H9 (cell line): ENCODE results near the gene RAD9B. TPM values are rescaled to one million over a fixed set of nuclear protein-coding genes. Genes with fewer than 3 reads are reported as not detected.

Experiments
- DNase-seq: peaks from one replicate; pipeline ENCODE4 v3.0.0-alpha.2; 2017
- H2AFZ ChIP-seq: one replicate; pipeline ENCODE4 v1.6.1; 2013; ENCODE audit warnings: mild to moderate bottlenecking, low read length, control low read depth, moderate library complexity
- H2AK5ac ChIP-seq: 2 replicates; pipeline ENCODE4 v1.6.1; 2013; ENCODE audit warnings: low read length, control low read depth, mixed read lengths; ENCODE audit not compliant: insufficient read length
- H2BK120ac ChIP-seq: one replicate; pipeline ENCODE4 v1.6.1; 2013; ENCODE audit warnings: low read depth, mild to moderate bottlenecking, low read length, control low read depth, inconsistent platforms; ENCODE audit not compliant: poor library complexity, severe bottlenecking
- H2BK12ac ChIP-seq: 2 replicates; pipeline ENCODE4 v1.6.1; 2013; ENCODE audit warnings: low read length, control low read depth, mixed read lengths, low read depth; ENCODE audit not compliant: insufficient read length
- H2BK15ac ChIP-seq: 2 replicates; pipeline ENCODE4 v1.6.1; 2013; ENCODE audit warnings: low read depth, low read length, control low read depth
- H2BK20ac ChIP-seq: one replicate; pipeline ENCODE4 v1.6.1; 2013; ENCODE audit warnings: low read depth, mild to moderate bottlenecking, low read length, control low read depth, inconsistent platforms; ENCODE audit not compliant: poor library complexity, severe bottlenecking
- H2BK5ac ChIP-seq: 2 replicates; pipeline ENCODE4 v1.6.1; 2013; ENCODE audit warnings: low read length, control low read depth, mixed read lengths; ENCODE audit not compliant: insufficient read length
- H3K14ac ChIP-seq: 2 replicates; pipeline ENCODE4 v1.6.1; 2013; ENCODE audit warnings: low read length, control low read depth; ENCODE audit not compliant: insufficient read depth
- H3K18ac ChIP-seq: 2 replicates; pipeline ENCODE4 v1.6.1; 2013; ENCODE audit warnings: low read depth, mild to moderate bottlenecking, mixed read lengths, low read length, control low read depth; ENCODE audit not compliant: insufficient read length
- H3K23ac ChIP-seq: 2 replicates; pipeline ENCODE4 v1.6.1; 2013; ENCODE audit warnings: low read length, control low read depth, mixed read lengths, low read depth; ENCODE audit not compliant: insufficient read length
- H3K23me2 ChIP-seq: 2 replicates; pipeline ENCODE4 v1.6.1; 2013; ENCODE audit warnings: low read depth, mild to moderate bottlenecking, mixed read lengths, low read length, control low read depth; ENCODE audit not compliant: insufficient read length, poor library complexity, severe bottlenecking
- H3K27ac ChIP-seq: 2 replicates; pipeline ENCODE4 v1.5.1; 2013; ENCODE audit warnings: low read length, control low read depth, mixed read lengths, low read depth; ENCODE audit not compliant: insufficient read length
- H3K27me3 ChIP-seq: 2 replicates; pipeline ENCODE4 v1.6.1; 2013; ENCODE audit warnings: low read length, control low read depth, inconsistent platforms; ENCODE audit not compliant: insufficient read depth
- H3K4ac ChIP-seq: 2 replicates; pipeline ENCODE4 v1.6.1; 2013; ENCODE audit warnings: low read depth, mild to moderate bottlenecking, control low read depth, inconsistent platforms, low read length, moderate library complexity
- H3K4me1 ChIP-seq: 2 replicates; pipeline ENCODE4 v1.6.1; 2013; ENCODE audit warnings: low read length, control low read depth, inconsistent platforms; ENCODE audit not compliant: insufficient read depth
- H3K4me2 ChIP-seq: 2 replicates; pipeline ENCODE4 v1.6.1; 2013; ENCODE audit warnings: low read length, control low read depth, mixed read lengths; ENCODE audit not compliant: insufficient read length, insufficient read depth
- H3K56ac ChIP-seq: 2 replicates; pipeline ENCODE4 v1.6.1; 2013; ENCODE audit warnings: low read depth, mild to moderate bottlenecking, mixed read lengths, low read length, control low read depth; ENCODE audit not compliant: insufficient read length
- H3K79me1 ChIP-seq: 2 replicates; pipeline ENCODE4 v1.6.1; 2013; ENCODE audit warnings: low read depth, mild to moderate bottlenecking, moderate library complexity, low read length, control low read depth, inconsistent platforms; ENCODE audit not compliant: insufficient read depth, poor library complexity, severe bottlenecking
- H3K79me2 ChIP-seq: 2 replicates; pipeline ENCODE4 v1.6.1; 2013; ENCODE audit warnings: low read length, control low read depth, inconsistent platforms; ENCODE audit not compliant: insufficient read depth
- H3K9ac ChIP-seq: 2 replicates; pipeline ENCODE4 v1.6.1; 2013; ENCODE audit warnings: low read length, control low read depth, mixed read lengths; ENCODE audit not compliant: insufficient read length; ENCODE audit errors: extremely low read depth
- H3K9me3 ChIP-seq: one replicate; pipeline ENCODE4 v1.6.1; 2013; ENCODE audit warnings: low read depth, low read length, inconsistent platforms; ENCODE audit not compliant: control insufficient read depth
- H3T11ph ChIP-seq: one replicate; pipeline ENCODE4 v1.6.1; 2013; ENCODE audit warnings: mild to moderate bottlenecking, low read length, control low read depth, inconsistent platforms
- H4K20me1 ChIP-seq: one replicate; pipeline ENCODE4 v1.6.1; 2013; ENCODE audit not compliant: control insufficient read depth, insufficient read length, insufficient read depth
- H4K5ac ChIP-seq: 2 replicates; pipeline ENCODE4 v1.6.1; 2013; ENCODE audit warnings: low read depth, mild to moderate bottlenecking, mixed read lengths, low read length, control low read depth; ENCODE audit not compliant: insufficient read length
- H4K8ac ChIP-seq: replicated peaks from 2 replicates; pipeline ENCODE4 v1.6.1; 2013; ENCODE audit warnings: low read length, control low read depth, mixed read lengths, low read depth; ENCODE audit not compliant: insufficient read length
- H4K91ac ChIP-seq: 2 replicates; pipeline ENCODE4 v1.6.1; 2013; ENCODE audit warnings: low read depth, mild to moderate bottlenecking, moderate library complexity, mixed read lengths, low read length, control low read depth; ENCODE audit not compliant: insufficient read length
- H3K27ac Mint-ChIP-seq, 3 experiments: 2 replicates in 2 of 3; 3 replicates in 1 of 3; pipeline ENCODE4 v1.8.0; 2020 to 2021; ENCODE audit warnings: mixed read lengths in 3 of 3, mild to moderate bottlenecking in 1 of 3, moderate library complexity in 1 of 3
- H3K27me3 Mint-ChIP-seq: 2 replicates; pipeline ENCODE4 v1.8.0; 2021; ENCODE audit warnings: low read depth, mild to moderate bottlenecking, moderate library complexity, mixed read lengths
- H3K36me3 Mint-ChIP-seq, 3 experiments: 2 replicates in 2 of 3; 3 replicates in 1 of 3; pipeline ENCODE4 v1.8.0; 2020 to 2021; ENCODE audit warnings: low read depth in 3 of 3, mixed read lengths in 3 of 3; ENCODE audit not compliant: insufficient read depth in 1 of 3
- H3K4me1 Mint-ChIP-seq, 2 experiments: 2 replicates each; pipeline ENCODE4 v1.8.0; 2020; ENCODE audit warnings: mixed read lengths in 2 of 2
- H3K4me3 Mint-ChIP-seq, 2 experiments: 2 replicates in 1 of 2; 3 replicates in 1 of 2; pipeline ENCODE4 v1.8.0; 2020 to 2021; ENCODE audit warnings: mild to moderate bottlenecking in 2 of 2, mixed read lengths in 2 of 2, moderate library complexity in 1 of 2
- H3K9me3 Mint-ChIP-seq, 2 experiments: 2 replicates in 1 of 2; 3 replicates in 1 of 2; pipeline ENCODE4 v1.8.0; 2020; ENCODE audit warnings: mild to moderate bottlenecking in 2 of 2, mixed read lengths in 2 of 2, moderate library complexity in 1 of 2
- CTCF ChIP-seq: fragments of 200-600 bp; sonication (generic); conservative IDR thresholded peaks from 3 replicates; pipeline ENCODE4 v1.8.0; 2021; ENCODE audit warnings: antibody characterized with exemption, mild to moderate bottlenecking
- WGBS: extraction: QIAGEN DNeasy Blood & Tissue Kit; methylation state at CpG from one replicate; pipeline ENCODE4 v1.1.7; 2013; ENCODE audit warnings: missing lambda C conversion rate, low lambda C conversion rate, mixed read lengths; ENCODE audit not compliant: insufficient read length; ENCODE audit errors: extremely low coverage; 5-methylcytosine and 5-hydroxymethylcytosine counted together
- total RNA-seq: library from RNA; stranded (reverse); gene quantifications from 2 replicates; pipeline ENCODE4 v1.2.1, GENCODE V29; 2021

Gene RAD9B
- total RNA-seq, 1 experiment from 2014 or later: not detected

DNA sequence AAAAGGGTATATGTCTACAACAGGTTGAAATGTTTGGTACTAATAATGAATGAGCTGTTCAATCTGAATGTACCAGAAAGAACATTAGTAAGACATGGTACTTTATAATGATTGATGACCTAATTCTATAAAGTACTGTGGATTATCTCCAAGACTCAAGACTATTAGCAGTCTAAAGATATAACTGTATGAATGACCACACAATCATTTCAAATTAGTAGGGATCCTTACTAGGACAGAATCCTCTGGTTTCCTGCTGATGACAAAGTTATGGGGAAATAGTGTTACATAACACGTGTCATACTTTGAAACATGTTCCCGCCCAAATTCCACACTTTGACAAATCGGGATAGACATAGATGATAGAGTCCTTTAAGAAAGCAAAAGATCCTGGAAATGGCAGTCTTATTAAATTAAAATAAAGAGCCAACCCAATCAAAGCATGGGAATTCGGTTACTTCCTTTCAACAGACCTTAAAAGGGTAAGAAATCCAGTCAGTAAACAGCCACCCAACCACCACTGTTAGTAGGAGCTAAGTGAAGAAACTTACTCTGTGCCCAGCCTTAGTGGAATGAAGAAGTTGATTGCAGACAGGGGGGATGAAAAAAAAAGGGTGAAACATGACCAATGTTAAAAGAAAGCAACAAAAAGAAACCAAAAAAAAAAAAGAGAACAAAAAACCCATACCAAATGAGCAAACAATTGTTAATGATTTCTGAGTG, 3.0 kb upstream of the RAD9B start:
- Histone ChIP-seq H3K56ac (no peak overlapping the region), H4K20me1 (no peaks in the 10 kb centered on the region), H3K23me2 (no peaks in the 10 kb centered on the region), H3K4me2 (no peak overlapping the region), H3K9me3 (no peaks in the 10 kb centered on the region), H3K27me3 (peaks cover 5% of the 10 kb centered on the region; the same call in 1 of the 2 replicates), H3K27ac (no peak overlapping the region), H2BK15ac (no peak overlapping the region), H3K14ac (no peak overlapping the region), H3K4ac (no peak overlapping the region), H3K18ac (no peak overlapping the region), H2BK120ac (no peak overlapping the region), H2AK5ac (no peak overlapping the region), H3K4me1 (no peaks in the 10 kb centered on the region), H2AFZ (no peak overlapping the region), H2BK20ac (no peak overlapping the region), H3K79me1 (no peaks in the 10 kb centered on the region), H4K91ac (no peak overlapping the region), H3T11ph (no peak overlapping the region), H2BK12ac (no peak overlapping the region), H3K9ac (no peak overlapping the region), H4K8ac (no peak overlapping the region), H3K23ac (no peak overlapping the region), H3K79me2 (no peaks in the 10 kb centered on the region), H2BK5ac (no peak overlapping the region), H4K5ac (no peak overlapping the region)
- Mint-ChIP-seq H3K36me3 (peaks cover 14 to 34% (median 23%) of the 10 kb centered on the region in 3 experiments), H3K27ac (peak overlapping the region; percentile 50 to 76 (median 73); a peak in 4 of 7 replicates), H3K27me3 (peaks cover 17% of the 10 kb centered on the region), H3K4me1 (peaks cover 4 to 5% of the 10 kb centered on the region in 2 experiments; a peak in 3 of 4 replicates), H3K4me3 (peak overlapping the region in 1 of 2 experiments; percentile 21; a peak in 2 of 5 replicates), H3K9me3 (peaks cover 10 to 11% of the 10 kb centered on the region in 2 experiments)
- no peak for DNase-seq
- WGBS: no CpG with 5 or more reads among the region's 4 CpGs
- TF ChIP-seq CTCF: no peak
